Right lung (tissue), 5 donors: ENCODE data around the gene DCC. TPM values are rescaled to one million over a fixed set of nuclear protein-coding genes. Genes with fewer than 3 reads are reported as not detected.

Source experiments
- DNase-seq, 2 donors: peaks; one replicate each; pipeline ENCODE4 v3.0.0-alpha.2; 2013
- polyA plus RNA-seq, 5 donors: library from polyadenylated mRNA; unstranded; fragments of 120-200 nt; gene quantifications; one replicate each; pipeline versions ENCODE4 v1.2.1 to v1.2.3, GENCODE V29; 2013; ENCODE audit warnings: inconsistent platforms in 1 of 5, low replicate concordance in 1 of 5; ENCODE audit not compliant: insufficient read length in 5 of 5, insufficient read depth in 1 of 5

The DCC gene
- polyA plus RNA-seq, 5 donors, result 0.92 to 4.5 (median 2.5) TPM

- no peak for DNase-seq
These were observed 156.4 kb downstream of the DCC start for GRCh38 chr18:52496426-52496825.

- DNase-seq, result no peak
These were observed 159.0 kb downstream of the DCC start for GRCh38 chr18:52499016-52499415.

- DNase-seq, result no peak
These were observed 159.6 kb downstream of the DCC start for GRCh38 chr18:52499644-52500043.

- DNase-seq, result no peak
These were observed 164.6 kb downstream of the DCC start for GRCh38 chr18:52504589-52504988.

GRCh38 chr18:52510139-52510538, 170.1 kb downstream of the DCC start:
- no peak for DNase-seq

GRCh38 chr18:52518086-52518485, 178.1 kb downstream of the DCC start:
- DNase-seq, result no peak

GRCh38 chr18:52519021-52519420, 179.0 kb downstream of the DCC start:
- no peak for DNase-seq

GRCh38 chr18:52523566-52523965, 183.6 kb downstream of the DCC start:
- no peak for DNase-seq

- DNase-seq, result no peak
These were observed 191.8 kb downstream of the DCC start for GRCh38 chr18:52531836-52532235.

GRCh38 chr18:52536039-52536438, 196.0 kb downstream of the DCC start:
- no peak for DNase-seq

- DNase-seq, result peak in 1 of 2 donors; percentile 7
These were observed 197.3 kb downstream of the DCC start for GRCh38 chr18:52537261-52537660.

- no peak for DNase-seq
These were observed 201.1 kb downstream of the DCC start for GRCh38 chr18:52541056-52541455.

GRCh38 chr18:52544086-52544485, 204.1 kb downstream of the DCC start:
- no peak for DNase-seq

GRCh38 chr18:52546686-52547346, 206.8 kb downstream of the DCC start:
- DNase-seq, result no peak

- no peak for DNase-seq
These were observed 213.4 kb downstream of the DCC start for GRCh38 chr18:52553441-52553840.

- DNase-seq, result no peak
These were observed 214.2 kb downstream of the DCC start for GRCh38 chr18:52554180-52554579.

- no peak for DNase-seq
These were observed 227.4 kb downstream of the DCC start for GRCh38 chr18:52567360-52567759.

- DNase-seq, result no peak
These were observed 229.5 kb downstream of the DCC start for GRCh38 chr18:52569492-52569891.

GRCh38 chr18:52570975-52571374, 231.0 kb downstream of the DCC start:
- DNase-seq, result no peak

GRCh38 chr18:52572036-52573000, 232.3 kb downstream of the DCC start:
- no peak for DNase-seq

- no peak for DNase-seq
These were observed 237.8 kb downstream of the DCC start for GRCh38 chr18:52577795-52578194.

- DNase-seq, result no peak
These were observed 242.1 kb downstream of the DCC start for GRCh38 chr18:52582061-52582460.

GRCh38 chr18:52582516-52582915, 242.5 kb downstream of the DCC start:
- no peak for DNase-seq
